Calu3 (cell line): Measurements from ENCODE around the gene SCAMP2. TPM values are rescaled to one million over a fixed set of nuclear protein-coding genes. Genes with fewer than 3 reads are reported as not detected.

Experiments used
- BruUV-seq: library from RNA; stranded (reverse); fragments of 400-500 nt; replicated peaks from 2 replicates; lab custom pipeline; 2021; lab: Mats Ljungman, UMichigan
- CTCF ChIA-PET: fragments of 300-600 bp; sonication (Branson Sonifier 250); formaldehyde crosslinking; loops from one replicate; lab custom pipeline; 2022; ENCODE audit warnings: antibody characterized with exemption; lab: Charles Lee
- DNase-seq: peaks from one replicate; pipeline ENCODE4 v3.0.0; 2022
- H3K27ac Mint-ChIP-seq: one replicate; pipeline ENCODE4 v1.8.0; 2022; ENCODE audit warnings: mixed read lengths; ENCODE audit not compliant: unreplicated experiment
- H3K27me3 Mint-ChIP-seq: one replicate; pipeline ENCODE4 v1.8.0; 2022; ENCODE audit warnings: mixed read lengths; ENCODE audit not compliant: unreplicated experiment
- H3K36me3 Mint-ChIP-seq: one replicate; pipeline ENCODE4 v1.8.0; 2022; ENCODE audit warnings: mild to moderate bottlenecking, moderate library complexity, mixed read lengths; ENCODE audit not compliant: insufficient read depth, unreplicated experiment
- H3K4me1 Mint-ChIP-seq: one replicate; pipeline ENCODE4 v1.8.0; 2022; ENCODE audit warnings: mild to moderate bottlenecking, low read depth, mixed read lengths; ENCODE audit not compliant: unreplicated experiment
- H3K4me3 Mint-ChIP-seq: one replicate; pipeline ENCODE4 v1.8.0; 2022; ENCODE audit warnings: mild to moderate bottlenecking, low read depth, moderate library complexity, mixed read lengths; ENCODE audit not compliant: unreplicated experiment
- H3K9me3 Mint-ChIP-seq: one replicate; pipeline ENCODE4 v1.8.0; 2022; ENCODE audit warnings: low read depth, mixed read lengths; ENCODE audit not compliant: unreplicated experiment
- intact Hi-C: fragments of 100-400 bp; cut with micrococcal nuclease; formaldehyde crosslinking; loops from one replicate; pipeline ENCODE4 v1.10.0; 2022; ENCODE audit not compliant: unreplicated experiment
- total RNA-seq: library from RNA; stranded (reverse); gene quantifications from 2 replicates; pipeline ENCODE4 v1.2.3, GENCODE V29; 2022
- TF ChIP-seq, protein P1 (sequence below): fragments of 200-600 bp; IDR thresholded peaks from one replicate; pipeline ENCODE4 v1.8.0; 2022; ENCODE audit warnings: antibody characterized with exemption; ENCODE audit not compliant: unreplicated experiment

The SCAMP2 gene
- total RNA-seq, 1 experiment from 2014 or later: 114 TPM

GRCh38 chr15:74798388-74799254 is 74.5 kb downstream of the SCAMP2 start:
- no TSS peak for BruUV-seq
- Mint-ChIP-seq H3K4me3 (no peak overlapping the region), H3K4me1 (no peaks in the 10 kb centered on the region), H3K27ac (no peak overlapping the region), H3K27me3 (no peaks in the 10 kb centered on the region), H3K9me3 (no peaks in the 10 kb centered on the region), H3K36me3 (peaks cover 31% of the 10 kb centered on the region)
- no peak for DNase-seq
- TF ChIP-seq, protein P1, sequence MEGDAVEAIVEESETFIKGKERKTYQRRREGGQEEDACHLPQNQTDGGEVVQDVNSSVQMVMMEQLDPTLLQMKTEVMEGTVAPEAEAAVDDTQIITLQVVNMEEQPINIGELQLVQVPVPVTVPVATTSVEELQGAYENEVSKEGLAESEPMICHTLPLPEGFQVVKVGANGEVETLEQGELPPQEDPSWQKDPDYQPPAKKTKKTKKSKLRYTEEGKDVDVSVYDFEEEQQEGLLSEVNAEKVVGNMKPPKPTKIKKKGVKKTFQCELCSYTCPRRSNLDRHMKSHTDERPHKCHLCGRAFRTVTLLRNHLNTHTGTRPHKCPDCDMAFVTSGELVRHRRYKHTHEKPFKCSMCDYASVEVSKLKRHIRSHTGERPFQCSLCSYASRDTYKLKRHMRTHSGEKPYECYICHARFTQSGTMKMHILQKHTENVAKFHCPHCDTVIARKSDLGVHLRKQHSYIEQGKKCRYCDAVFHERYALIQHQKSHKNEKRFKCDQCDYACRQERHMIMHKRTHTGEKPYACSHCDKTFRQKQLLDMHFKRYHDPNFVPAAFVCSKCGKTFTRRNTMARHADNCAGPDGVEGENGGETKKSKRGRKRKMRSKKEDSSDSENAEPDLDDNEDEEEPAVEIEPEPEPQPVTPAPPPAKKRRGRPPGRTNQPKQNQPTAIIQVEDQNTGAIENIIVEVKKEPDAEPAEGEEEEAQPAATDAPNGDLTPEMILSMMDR: no peak
- CTCF ChIA-PET: interaction anchor here (0.6 to 2.2 kb wide), 3 partner anchors 11 to 124 kb away, joined by 3 to 7 read pairs (median 5); no protein-coding TSS in a partner anchor
- intact Hi-C loops: no loop called here

GRCh38 chr15:74795966-74796625 is 77.1 kb downstream of the SCAMP2 start:
- no peak for DNase-seq
- H3K27ac Mint-ChIP-seq: no peak overlapping the region
- no TSS peak for BruUV-seq
- H3K36me3 Mint-ChIP-seq: peaks cover 12% of the 10 kb centered on the region
- no peak overlapping the region for H3K4me3 Mint-ChIP-seq
- no peaks in the 10 kb centered on the region for H3K27me3 Mint-ChIP-seq
- peaks cover under 1% of the 10 kb centered on the region for H3K4me1 Mint-ChIP-seq
- CTCF ChIA-PET: interaction anchor here (2.2 kb wide), 1 partner anchor 8 kb away, joined by 7 read pairs; no protein-coding TSS in a partner anchor
- TF ChIP-seq, protein P1: no peak
- intact Hi-C loops: no loop called here
- no peaks in the 10 kb centered on the region for H3K9me3 Mint-ChIP-seq

GRCh38 chr15:74794970-74795349 is 78.2 kb downstream of the SCAMP2 start:
- TF ChIP-seq, protein P1: no peak
- no peaks in the 10 kb centered on the region for H3K27me3 Mint-ChIP-seq
- no peak overlapping the region for H3K4me3 Mint-ChIP-seq
- intact Hi-C loops: no loop called here
- no peaks in the 10 kb centered on the region for H3K9me3 Mint-ChIP-seq
- no peak for DNase-seq
- H3K27ac Mint-ChIP-seq: no peak overlapping the region
- peaks cover 10% of the 10 kb centered on the region for H3K36me3 Mint-ChIP-seq
- peaks cover 9% of the 10 kb centered on the region for H3K4me1 Mint-ChIP-seq
- BruUV-seq: no TSS peak
- CTCF ChIA-PET: no interaction called here

GRCh38 chr15:74794248-74794969 is 78.8 kb downstream of the SCAMP2 start:
- DNase-seq: no peak
- Mint-ChIP-seq H3K4me3 (no peak overlapping the region), H3K4me1 (peaks cover 15% of the 10 kb centered on the region), H3K27ac (no peak overlapping the region), H3K36me3 (peaks cover 10% of the 10 kb centered on the region), H3K9me3 (no peaks in the 10 kb centered on the region), H3K27me3 (no peaks in the 10 kb centered on the region)
- intact Hi-C loops: no loop called here
- TF ChIP-seq, protein P1: no peak
- CTCF ChIA-PET: interaction anchor here (0.6 kb wide), 1 partner anchor 258 kb away, joined by 3 read pairs; no protein-coding TSS in a partner anchor
- BruUV-seq: no TSS peak
